Esophagus squamous epithelium (tissue), 4 donors: ENCODE data around the gene FERMT1.

ENCODE experiments used
- POLR2A ChIP-seq, 4 donors: fragments of 450-650 bp; IDR thresholded peaks; one replicate each; pipeline ENCODE4 v1.6.1; 2017; ENCODE audit warnings: antibody characterized with exemption in 4 of 4, mild to moderate bottlenecking in 4 of 4, moderate library complexity in 3 of 4
- TF ChIP-seq, protein P1 (sequence below), 6 experiments: fragments of 450-650 bp in 4 of 6; fragments of 200-600 bp in 2 of 6; sonication (generic) in 2 of 6; IDR thresholded peaks; one replicate each; pipeline ENCODE4 v1.5.1; 2016 to 2019; ENCODE audit warnings: antibody characterized with exemption in 6 of 6, mild to moderate bottlenecking in 4 of 6, moderate library complexity in 4 of 6

- TF ChIP-seq, protein P1, sequence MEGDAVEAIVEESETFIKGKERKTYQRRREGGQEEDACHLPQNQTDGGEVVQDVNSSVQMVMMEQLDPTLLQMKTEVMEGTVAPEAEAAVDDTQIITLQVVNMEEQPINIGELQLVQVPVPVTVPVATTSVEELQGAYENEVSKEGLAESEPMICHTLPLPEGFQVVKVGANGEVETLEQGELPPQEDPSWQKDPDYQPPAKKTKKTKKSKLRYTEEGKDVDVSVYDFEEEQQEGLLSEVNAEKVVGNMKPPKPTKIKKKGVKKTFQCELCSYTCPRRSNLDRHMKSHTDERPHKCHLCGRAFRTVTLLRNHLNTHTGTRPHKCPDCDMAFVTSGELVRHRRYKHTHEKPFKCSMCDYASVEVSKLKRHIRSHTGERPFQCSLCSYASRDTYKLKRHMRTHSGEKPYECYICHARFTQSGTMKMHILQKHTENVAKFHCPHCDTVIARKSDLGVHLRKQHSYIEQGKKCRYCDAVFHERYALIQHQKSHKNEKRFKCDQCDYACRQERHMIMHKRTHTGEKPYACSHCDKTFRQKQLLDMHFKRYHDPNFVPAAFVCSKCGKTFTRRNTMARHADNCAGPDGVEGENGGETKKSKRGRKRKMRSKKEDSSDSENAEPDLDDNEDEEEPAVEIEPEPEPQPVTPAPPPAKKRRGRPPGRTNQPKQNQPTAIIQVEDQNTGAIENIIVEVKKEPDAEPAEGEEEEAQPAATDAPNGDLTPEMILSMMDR (IDR thresholded peaks at IDR 0.05): no peak
- TF ChIP-seq POLR2A (IDR thresholded peaks at IDR 0.05): no peak
Measured at GRCh38 chr20:6081236-6081635, 41.6 kb downstream of the FERMT1 start.
